Omental fat pad (tissue), 4 donors: ENCODE measurements around the gene FHOD3. TPM values are rescaled to one million over a fixed set of nuclear protein-coding genes. Genes with fewer than 3 reads are reported as not detected.

ENCODE experiments used
- ATAC-seq: fragments of 150-250 bp; one replicate; pipeline ENCODE4 v1.9.1; 2016; ENCODE audit warnings: mild to moderate bottlenecking, moderate library complexity; ENCODE audit not compliant: low FRiP score
- DNase-seq: peaks from one replicate; pipeline ENCODE4 v3.0.0-alpha.2; 2019; ENCODE audit warnings: low spot score
- CTCF ChIP-seq, 3 donors: fragments of 450-650 bp; IDR thresholded peaks; one replicate each; pipeline ENCODE4 v1.5.1; 2016 to 2017; ENCODE audit warnings: antibody characterized with exemption in 3 of 3, mild to moderate bottlenecking in 3 of 3, moderate library complexity in 2 of 3
- total RNA-seq, 4 donors: library from RNA; depleted of rRNA; stranded (reverse); fragments of >200 nt; gene quantifications; one replicate each; pipeline ENCODE4 v1.1.0, GENCODE V29; 2016

FHOD3 gene
- total RNA-seq, 4 donors from 2014 or later: 0.96 to 3.8 (median 2.3) TPM

- DNase-seq: no peak
- ATAC-seq: no peak
- no peak for TF ChIP-seq CTCF (IDR thresholded peaks at IDR 0.05)
These were observed 12.2 kb downstream of the FHOD3 start for GRCh38 chr18:36309436-36310391.

GRCh38 chr18:36311026-36311570 is 13.6 kb downstream of the FHOD3 start:
- no peak for DNase-seq
- ATAC-seq: no peak
- no peak for TF ChIP-seq CTCF (IDR thresholded peaks at IDR 0.05)

- ATAC-seq (no peak), DNase-seq (no peak)
- TF ChIP-seq CTCF (IDR thresholded peaks at IDR 0.05): no peak
These were observed 15.4 kb downstream of the FHOD3 start for GRCh38 chr18:36312806-36313395.

GRCh38 chr18:36314098-36314497 is 16.6 kb downstream of the FHOD3 start:
- ATAC-seq (no peak), DNase-seq (no peak)
- TF ChIP-seq CTCF (IDR thresholded peaks at IDR 0.05): no peak

GRCh38 chr18:36314754-36315153 is 17.2 kb downstream of the FHOD3 start:
- no peak for TF ChIP-seq CTCF (IDR thresholded peaks at IDR 0.05)
- no peak for ATAC-seq
- DNase-seq: no peak

GRCh38 chr18:36315736-36316135 is 18.2 kb downstream of the FHOD3 start:
- no peak for ATAC-seq
- DNase-seq: no peak
- TF ChIP-seq CTCF (IDR thresholded peaks at IDR 0.05): no peak
